Measurements from ENCODE around the gene GPR160. TPM values are rescaled to one million over a fixed set of nuclear protein-coding genes. Genes with fewer than 3 reads are reported as not detected.

GPR160 gene
- total and polyA plus RNA-seq, 4 donors, result 0.99 to 7.2 (median 1.7) TPM

DNA sequence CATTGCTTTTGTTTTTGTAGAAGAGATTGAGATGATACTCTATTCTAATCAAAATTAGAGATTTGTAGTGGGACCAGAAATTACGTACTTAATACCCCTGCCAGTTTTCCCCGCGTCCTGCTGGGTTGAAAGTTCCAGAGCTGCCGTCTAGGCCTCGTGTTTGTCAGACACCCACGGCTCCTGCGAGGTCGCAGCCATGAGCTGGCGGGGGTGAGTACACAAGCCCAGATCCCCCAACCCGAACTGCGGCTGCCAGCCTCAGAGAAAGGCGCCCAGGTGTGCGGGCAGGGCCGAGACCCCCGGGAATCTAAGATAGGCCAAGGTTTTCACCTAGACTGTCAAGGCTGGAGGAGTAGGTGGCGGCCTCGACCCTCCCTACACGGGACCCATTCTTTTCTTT is 26.3 kb downstream of the GPR160 start:
- no peak overlapping the region for H3K4me3 ChIP-seq (ENCODE audit: low read depth in 1 of 3, low read length in 3 of 3)
- no peak overlapping the region for H3K27ac ChIP-seq (ENCODE audit: low read depth in 1 of 2, low read length in 2 of 2)
- H3K9ac ChIP-seq (ENCODE audit: low read depth in 1 of 2, low read length in 2 of 2), result no peak overlapping the region
- no peaks in the 10 kb centered on the region for H3K9me3 ChIP-seq (ENCODE audit: control insufficient read depth in 4 of 4, low read length in 3 of 4)
- H3K4me1 ChIP-seq (ENCODE audit: control insufficient read depth in 4 of 4, insufficient read depth in 4 of 4, low read length in 3 of 4), result no peaks in the 10 kb centered on the region
- 94% methylated on average over 18 of the region's 18 CpGs for WGBS
- TF ChIP-seq NR2F2 (IDR thresholded peaks at IDR 0.05), result no peak
- no peak for TF ChIP-seq HNF4G (IDR thresholded peaks at IDR 0.05)
- no peak for TF ChIP-seq YY1 (IDR thresholded peaks at IDR 0.05)
- TF ChIP-seq, protein P1, sequence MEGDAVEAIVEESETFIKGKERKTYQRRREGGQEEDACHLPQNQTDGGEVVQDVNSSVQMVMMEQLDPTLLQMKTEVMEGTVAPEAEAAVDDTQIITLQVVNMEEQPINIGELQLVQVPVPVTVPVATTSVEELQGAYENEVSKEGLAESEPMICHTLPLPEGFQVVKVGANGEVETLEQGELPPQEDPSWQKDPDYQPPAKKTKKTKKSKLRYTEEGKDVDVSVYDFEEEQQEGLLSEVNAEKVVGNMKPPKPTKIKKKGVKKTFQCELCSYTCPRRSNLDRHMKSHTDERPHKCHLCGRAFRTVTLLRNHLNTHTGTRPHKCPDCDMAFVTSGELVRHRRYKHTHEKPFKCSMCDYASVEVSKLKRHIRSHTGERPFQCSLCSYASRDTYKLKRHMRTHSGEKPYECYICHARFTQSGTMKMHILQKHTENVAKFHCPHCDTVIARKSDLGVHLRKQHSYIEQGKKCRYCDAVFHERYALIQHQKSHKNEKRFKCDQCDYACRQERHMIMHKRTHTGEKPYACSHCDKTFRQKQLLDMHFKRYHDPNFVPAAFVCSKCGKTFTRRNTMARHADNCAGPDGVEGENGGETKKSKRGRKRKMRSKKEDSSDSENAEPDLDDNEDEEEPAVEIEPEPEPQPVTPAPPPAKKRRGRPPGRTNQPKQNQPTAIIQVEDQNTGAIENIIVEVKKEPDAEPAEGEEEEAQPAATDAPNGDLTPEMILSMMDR (IDR thresholded peaks at IDR 0.05; ENCODE audit: low read depth, low read length, missing input control), result no peak
- no peak for TF ChIP-seq TAF1 (conservative IDR thresholded peaks at IDR 0.05)
- no peak for TF ChIP-seq HNF4A (conservative IDR thresholded peaks at IDR 0.05)
- no peak for TF ChIP-seq FOXA1 (IDR thresholded peaks at IDR 0.05)
- TF ChIP-seq, protein P2, sequence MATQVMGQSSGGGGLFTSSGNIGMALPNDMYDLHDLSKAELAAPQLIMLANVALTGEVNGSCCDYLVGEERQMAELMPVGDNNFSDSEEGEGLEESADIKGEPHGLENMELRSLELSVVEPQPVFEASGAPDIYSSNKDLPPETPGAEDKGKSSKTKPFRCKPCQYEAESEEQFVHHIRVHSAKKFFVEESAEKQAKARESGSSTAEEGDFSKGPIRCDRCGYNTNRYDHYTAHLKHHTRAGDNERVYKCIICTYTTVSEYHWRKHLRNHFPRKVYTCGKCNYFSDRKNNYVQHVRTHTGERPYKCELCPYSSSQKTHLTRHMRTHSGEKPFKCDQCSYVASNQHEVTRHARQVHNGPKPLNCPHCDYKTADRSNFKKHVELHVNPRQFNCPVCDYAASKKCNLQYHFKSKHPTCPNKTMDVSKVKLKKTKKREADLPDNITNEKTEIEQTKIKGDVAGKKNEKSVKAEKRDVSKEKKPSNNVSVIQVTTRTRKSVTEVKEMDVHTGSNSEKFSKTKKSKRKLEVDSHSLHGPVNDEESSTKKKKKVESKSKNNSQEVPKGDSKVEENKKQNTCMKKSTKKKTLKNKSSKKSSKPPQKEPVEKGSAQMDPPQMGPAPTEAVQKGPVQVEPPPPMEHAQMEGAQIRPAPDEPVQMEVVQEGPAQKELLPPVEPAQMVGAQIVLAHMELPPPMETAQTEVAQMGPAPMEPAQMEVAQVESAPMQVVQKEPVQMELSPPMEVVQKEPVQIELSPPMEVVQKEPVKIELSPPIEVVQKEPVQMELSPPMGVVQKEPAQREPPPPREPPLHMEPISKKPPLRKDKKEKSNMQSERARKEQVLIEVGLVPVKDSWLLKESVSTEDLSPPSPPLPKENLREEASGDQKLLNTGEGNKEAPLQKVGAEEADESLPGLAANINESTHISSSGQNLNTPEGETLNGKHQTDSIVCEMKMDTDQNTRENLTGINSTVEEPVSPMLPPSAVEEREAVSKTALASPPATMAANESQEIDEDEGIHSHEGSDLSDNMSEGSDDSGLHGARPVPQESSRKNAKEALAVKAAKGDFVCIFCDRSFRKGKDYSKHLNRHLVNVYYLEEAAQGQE (IDR thresholded peaks at IDR 0.05), result no peak
- no peak for TF ChIP-seq GABPA (IDR thresholded peaks at IDR 0.05 in 1 of 2, conservative IDR thresholded peaks at IDR 0.05 in 1 of 2)
- TF ChIP-seq JUND (IDR thresholded peaks at IDR 0.05), result no peak
- TF ChIP-seq RAD21 (IDR thresholded peaks at IDR 0.05), result no peak
- TF ChIP-seq SP1 (IDR thresholded peaks at IDR 0.05), result no peak
- TF ChIP-seq, protein P3, sequence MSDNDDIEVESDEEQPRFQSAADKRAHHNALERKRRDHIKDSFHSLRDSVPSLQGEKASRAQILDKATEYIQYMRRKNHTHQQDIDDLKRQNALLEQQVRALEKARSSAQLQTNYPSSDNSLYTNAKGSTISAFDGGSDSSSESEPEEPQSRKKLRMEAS (IDR thresholded peaks at IDR 0.05), result no peak
- TF ChIP-seq, protein P4, sequence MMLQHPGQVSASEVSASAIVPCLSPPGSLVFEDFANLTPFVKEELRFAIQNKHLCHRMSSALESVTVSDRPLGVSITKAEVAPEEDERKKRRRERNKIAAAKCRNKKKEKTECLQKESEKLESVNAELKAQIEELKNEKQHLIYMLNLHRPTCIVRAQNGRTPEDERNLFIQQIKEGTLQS (IDR thresholded peaks at IDR 0.05), result no peak
- no peak for TF ChIP-seq RXRA (IDR thresholded peaks at IDR 0.05)
- TF ChIP-seq, protein P5, sequence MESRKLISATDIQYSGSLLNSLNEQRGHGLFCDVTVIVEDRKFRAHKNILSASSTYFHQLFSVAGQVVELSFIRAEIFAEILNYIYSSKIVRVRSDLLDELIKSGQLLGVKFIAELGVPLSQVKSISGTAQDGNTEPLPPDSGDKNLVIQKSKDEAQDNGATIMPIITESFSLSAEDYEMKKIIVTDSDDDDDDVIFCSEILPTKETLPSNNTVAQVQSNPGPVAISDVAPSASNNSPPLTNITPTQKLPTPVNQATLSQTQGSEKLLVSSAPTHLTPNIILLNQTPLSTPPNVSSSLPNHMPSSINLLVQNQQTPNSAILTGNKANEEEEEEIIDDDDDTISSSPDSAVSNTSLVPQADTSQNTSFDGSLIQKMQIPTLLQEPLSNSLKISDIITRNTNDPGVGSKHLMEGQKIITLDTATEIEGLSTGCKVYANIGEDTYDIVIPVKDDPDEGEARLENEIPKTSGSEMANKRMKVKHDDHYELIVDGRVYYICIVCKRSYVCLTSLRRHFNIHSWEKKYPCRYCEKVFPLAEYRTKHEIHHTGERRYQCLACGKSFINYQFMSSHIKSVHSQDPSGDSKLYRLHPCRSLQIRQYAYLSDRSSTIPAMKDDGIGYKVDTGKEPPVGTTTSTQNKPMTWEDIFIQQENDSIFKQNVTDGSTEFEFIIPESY (IDR thresholded peaks at IDR 0.05), result no peak
- no peak for TF ChIP-seq FOXA2 (IDR thresholded peaks at IDR 0.05)
- no peak for TF ChIP-seq EGR1 (IDR thresholded peaks at IDR 0.05; ENCODE audit: low read depth in 2 of 2)
- peaks cover 0 to 1% (median 0%) of the 10 kb centered on the region in 4 donors for H3K36me3 ChIP-seq (ENCODE audit: control insufficient read depth in 4 of 4, insufficient read depth in 3 of 4, low read depth in 1 of 4, low read length in 3 of 4)
- no peaks in the 10 kb centered on the region for H3K27me3 ChIP-seq (ENCODE audit: control insufficient read depth in 4 of 4, insufficient read depth in 4 of 4, low read length in 3 of 4)
- no peak for DNase-seq (ENCODE audit: low spot score)

Measured in liver (tissue), 9 donors.